Transverse colon (tissue), 4 donors: Measurements from ENCODE around the gene HIVEP1. TPM values are rescaled to one million over a fixed set of nuclear protein-coding genes. Genes with fewer than 3 reads are reported as not detected.

Experiments used
- DNase-seq: peaks from one replicate; pipeline ENCODE4 v3.0.0-alpha.2; 2019
- H3K27ac ChIP-seq, 4 donors: fragments of 200-600 bp; sonication (generic); 2 replicates each; pipeline ENCODE4 v1.5.1; 2016 to 2018; ENCODE audit warnings: inconsistent platforms in 4 of 4
- H3K27me3 ChIP-seq: fragments of 200-600 bp; sonication (generic); 2 replicates; pipeline ENCODE4 v1.5.1; 2017; ENCODE audit warnings: inconsistent platforms
- H3K36me3 ChIP-seq, 4 donors: fragments of 200-600 bp; sonication (generic); 2 replicates each; pipeline ENCODE4 v1.5.1; 2017 to 2019; ENCODE audit warnings: inconsistent platforms in 4 of 4
- H3K4me1 ChIP-seq, 4 donors: fragments of 200-600 bp; sonication (generic); 2 replicates each; pipeline ENCODE4 v1.5.1; 2017 to 2020; ENCODE audit warnings: inconsistent platforms in 4 of 4
- H3K4me3 ChIP-seq, 4 donors: fragments of 200-600 bp; sonication (generic); 1 replicate in 1 of 4; 2 replicates in 3 of 4; pipeline versions ENCODE4 v1.5.1 to v1.6.1; 2017 to 2019; ENCODE audit warnings: inconsistent platforms in 4 of 4
- H3K9me3 ChIP-seq, 2 donors: fragments of 200-600 bp; sonication (generic); 2 replicates each; pipeline ENCODE4 v1.5.1; 2017 to 2019; ENCODE audit warnings: inconsistent platforms in 2 of 2
- CTCF ChIP-seq, 5 experiments: fragments of 200-600 bp in 3 of 5; fragments of 450-650 bp in 2 of 5; sonication (generic) in 3 of 5; IDR thresholded peaks; 1 replicate in 2 of 5; 2 replicates in 3 of 5; pipeline ENCODE4 v1.5.1; 2016 to 2017; ENCODE audit warnings: antibody characterized with exemption in 5 of 5, inconsistent platforms in 3 of 5, mild to moderate bottlenecking in 2 of 5, moderate library complexity in 1 of 5
- EP300 ChIP-seq: sonication (generic); formaldehyde crosslinking; IDR thresholded peaks from one replicate; pipeline ENCODE4 v1.6.1; 2017; ENCODE audit warnings: antibody characterized with exemption, low read depth
- POLR2A ChIP-seq: fragments of 450-650 bp; IDR thresholded peaks from one replicate; pipeline ENCODE4 v1.6.1; 2016; ENCODE audit warnings: antibody characterized with exemption, mild to moderate bottlenecking, moderate library complexity
- POLR2AphosphoS5 ChIP-seq, 3 donors: sonication (generic); formaldehyde crosslinking; IDR thresholded peaks; one replicate each; pipeline ENCODE4 v1.6.1; 2016; ENCODE audit warnings: antibody characterized with exemption in 3 of 3
- WGBS, 2 donors: methylation state at CpG; one replicate each; pipeline ENCODE4 v1.1.5; 2018; ENCODE audit warnings: low coverage in 1 of 2; 5-methylcytosine and 5-hydroxymethylcytosine counted together
- in situ Hi-C, 4 donors: fragments of 200-750 bp; cut with MboI; loops; one replicate each; pipeline versions ENCODE4 v1.15.0 to v1.15.1; 2017; ENCODE audit warnings: low sequenced_read_pairs in 3 of 4, low pct_ligation_motif_present in 1 of 4, low pct_unique_long_range_greater_than_20kb in 1 of 4
- intact Hi-C: fragments of 100-400 bp; cut with DNase I; formaldehyde crosslinking; loops from one replicate; pipeline ENCODE4 v1.15.1; 2023; ENCODE audit warnings: low total_unique reads
- total RNA-seq, 4 donors: library from RNA; depleted of rRNA; stranded (reverse); fragments of >200 nt; gene quantifications; one replicate each; pipeline ENCODE4 v1.1.0, GENCODE V29; 2016

HIVEP1 gene
- total RNA-seq, 4 donors from 2014 or later: 18.9 to 90.9 (median 30.5) TPM

DNA sequence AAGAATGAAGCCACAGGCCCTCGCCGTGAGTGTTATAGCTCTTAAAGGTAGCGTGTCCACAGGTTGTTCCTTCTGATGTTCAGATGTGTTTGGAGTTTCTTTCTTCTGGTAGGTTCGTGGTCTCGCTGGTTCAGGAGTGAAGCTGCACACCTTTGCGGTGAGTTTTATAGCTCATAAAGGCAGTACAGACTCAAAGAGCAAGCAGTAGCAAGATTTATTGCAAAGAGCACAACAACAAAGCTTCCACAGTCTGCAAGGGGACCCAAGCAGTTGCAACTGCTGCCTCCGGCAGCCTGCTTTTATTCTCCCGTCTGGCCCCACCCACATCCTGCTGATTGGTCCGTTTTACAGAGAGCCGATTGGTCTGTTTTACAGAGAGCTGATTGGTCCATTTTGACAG is 5.2 kb downstream of the HIVEP1 start:
- no peaks in the 10 kb centered on the region for H3K27me3 ChIP-seq
- intact Hi-C loops: no loop called here
- in situ Hi-C loops: no loop called here
- peak overlapping the region in 2 of 4 donors; percentile 28 to 42 for H3K27ac ChIP-seq
- WGBS, 2 donors: 64 to 100% methylated on average over 1 to 10 of the region's 10 CpGs
- H3K36me3 ChIP-seq: peaks cover 0 to 11% (median 2%) of the 10 kb centered on the region in 4 donors
- DNase-seq: peak; percentile 38
- no peak overlapping the region for H3K4me3 ChIP-seq
- no peaks in the 10 kb centered on the region for H3K9me3 ChIP-seq
- H3K4me1 ChIP-seq: peaks cover 0 to 13% (median 8%) of the 10 kb centered on the region in 4 donors
- peak; percentile 65 for TF ChIP-seq POLR2A
- TF ChIP-seq POLR2AphosphoS5 (IDR thresholded peaks at IDR 0.05): peak in 2 of 3 donors; percentile 34 to 69
- no peak for TF ChIP-seq EP300
- TF ChIP-seq CTCF (IDR thresholded peaks at IDR 0.05): no peak

DNA sequence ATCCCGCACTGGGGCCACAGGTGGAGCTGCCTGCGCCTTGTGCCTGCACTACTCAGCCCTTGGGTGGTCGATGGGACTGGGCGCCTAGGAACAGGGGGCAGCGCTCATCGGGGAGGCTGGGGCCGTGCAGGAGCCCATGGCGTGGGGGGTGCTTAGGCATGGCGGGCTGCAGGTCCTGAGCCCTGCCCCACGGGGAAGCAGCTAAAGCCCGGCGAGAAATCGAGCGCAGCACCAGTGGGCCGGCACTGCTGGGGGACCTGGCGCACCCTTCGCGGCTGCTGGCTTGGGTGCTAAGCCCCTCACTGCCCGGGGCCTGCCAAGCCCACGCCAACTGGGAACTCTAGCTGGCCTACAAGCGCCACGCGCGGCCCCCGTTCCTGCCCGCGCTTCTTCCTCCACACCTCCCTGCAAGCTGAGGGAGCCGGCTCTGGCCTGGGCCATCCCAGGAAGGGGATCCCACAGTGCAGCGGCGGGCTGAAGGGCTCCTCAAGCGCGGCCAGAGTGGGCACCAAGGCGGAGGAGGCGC is 5.8 kb downstream of the HIVEP1 start:
- Histone ChIP-seq H3K4me1 (peaks cover 0 to 13% (median 8%) of the 10 kb centered on the region in 4 donors), H3K36me3 (peaks cover 0 to 11% (median 2%) of the 10 kb centered on the region in 4 donors), H3K4me3 (no peak overlapping the region), H3K9me3 (no peaks in the 10 kb centered on the region), H3K27ac (no peak overlapping the region), H3K27me3 (no peaks in the 10 kb centered on the region)
- WGBS, 2 donors: 97% methylated on average over 34 of the region's 34 CpGs; no CpG with 5 or more reads in 1 of the 2 donors
- in situ Hi-C loops: no loop called here
- no peak for DNase-seq
- intact Hi-C loops: no loop called here
- TF ChIP-seq POLR2AphosphoS5 (IDR thresholded peaks at IDR 0.05) (no peak), CTCF (IDR thresholded peaks at IDR 0.05) (no peak), EP300 (no peak), POLR2A (no peak)

GRCh38 chr6:12020187-12020791 is 8.2 kb downstream of the HIVEP1 start:
- no peak for DNase-seq
- Histone ChIP-seq H3K4me1 (peaks cover 0 to 12% (median 6%) of the 10 kb centered on the region in 4 donors), H3K36me3 (peaks cover 0 to 11% (median 2%) of the 10 kb centered on the region in 4 donors), H3K27me3 (no peaks in the 10 kb centered on the region), H3K27ac (no peak overlapping the region), H3K4me3 (no peak overlapping the region), H3K9me3 (no peaks in the 10 kb centered on the region)
- TF ChIP-seq EP300: no peak
- intact Hi-C loops: no loop called here
- in situ Hi-C loops: no loop called here
- WGBS, 2 donors: 96 to 97% methylated on average over 3 to 12 of the region's 12 CpGs

DNA sequence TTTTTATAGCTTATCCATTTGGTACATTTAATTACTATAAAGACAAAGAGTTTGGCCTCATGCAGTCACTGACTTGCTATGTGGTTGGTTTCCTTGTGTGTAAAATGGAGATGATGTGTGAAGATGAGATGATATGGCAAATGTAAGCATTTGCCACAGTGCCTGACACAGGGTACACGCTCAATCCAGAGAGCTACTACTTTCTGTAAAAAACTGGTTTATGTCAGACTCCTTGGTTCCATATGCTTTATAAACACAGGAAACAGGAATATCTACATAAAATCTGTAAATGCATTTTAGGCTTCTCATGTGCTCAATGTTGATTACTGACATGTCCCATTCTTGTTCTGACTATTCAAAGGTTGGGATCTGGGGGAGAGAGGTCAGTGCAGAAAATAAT is 10.4 kb downstream of the HIVEP1 start:
- in situ Hi-C loops: no loop called here
- no peak for TF ChIP-seq POLR2AphosphoS5 (IDR thresholded peaks at IDR 0.05)
- no peak for TF ChIP-seq POLR2A
- H3K27me3 ChIP-seq: no peaks in the 10 kb centered on the region
- DNase-seq: no peak
- H3K9me3 ChIP-seq: no peaks in the 10 kb centered on the region
- peaks cover 0 to 7% (median 0%) of the 10 kb centered on the region in 4 donors for H3K36me3 ChIP-seq
- 91% methylated on average over 1 of the region's 1 CpG; no CpG with 5 or more reads in 1 of the 2 donors for WGBS, 2 donors
- intact Hi-C loops: no loop called here
- H3K27ac ChIP-seq: peak overlapping the region in 2 of 4 donors; percentile 0
- H3K4me1 ChIP-seq: peaks cover 0 to 33% (median 13%) of the 10 kb centered on the region in 4 donors
- no peak overlapping the region for H3K4me3 ChIP-seq

GRCh38 chr6:12022953-12023388 is 10.9 kb downstream of the HIVEP1 start:
- Histone ChIP-seq H3K4me3 (no peak overlapping the region), H3K9me3 (no peaks in the 10 kb centered on the region), H3K27ac (peak overlapping the region in 3 of 4 donors; percentile 0 to 13 (median 0)), H3K36me3 (peaks cover 0 to 2% (median 0%) of the 10 kb centered on the region in 4 donors), H3K27me3 (no peaks in the 10 kb centered on the region), H3K4me1 (peaks cover 0 to 38% (median 13%) of the 10 kb centered on the region in 4 donors)
- TF ChIP-seq POLR2A (no peak), POLR2AphosphoS5 (IDR thresholded peaks at IDR 0.05) (no peak), CTCF (IDR thresholded peaks at IDR 0.05) (no peak), EP300 (no peak)
- no peak for DNase-seq
- in situ Hi-C loops (no loop called here), intact Hi-C loops (no loop called here)
- WGBS, 2 donors: 84 to 85% methylated on average over 5 to 7 of the region's 7 CpGs
